ENCODE measurements around the gene PPP2R2C.

The PPP2R2C gene

GRCh38 chr4:6453688-6453990, 18.8 kb downstream of the PPP2R2C start:
- H3K9me3 ChIP-seq (ENCODE audit: control insufficient read depth, insufficient read depth, low read depth, low read length): no peaks in the 10 kb centered on the region
- H3K4me1 ChIP-seq (ENCODE audit: control insufficient read depth, insufficient read depth, low read length): no peaks in the 10 kb centered on the region
- ChIA-PET CTCF (no interaction called here), POLR2A (no interaction called here)
- no peak overlapping the region for H3K27ac ChIP-seq (ENCODE audit: extremely low read depth, low read depth, low read length)
- no peak overlapping the region for H3K4me3 ChIP-seq (ENCODE audit: low read depth, low read length)
- no peak for TF ChIP-seq ZNF707 (tag by site-specific recombination; IDR thresholded peaks at IDR 0.05)
- no peak for TF ChIP-seq ZNF391 (tag by site-specific recombination; IDR thresholded peaks at IDR 0.05; ENCODE audit: borderline replicate concordance, low read depth)
- no peak for TF ChIP-seq ZNF624 (tag by site-specific recombination; IDR thresholded peaks at IDR 0.05)
- TF ChIP-seq ZSCAN30 (tag by site-specific recombination; IDR thresholded peaks at IDR 0.05): no peak
- no peak for TF ChIP-seq ZSCAN23 (tag by site-specific recombination; IDR thresholded peaks at IDR 0.05)
- TF ChIP-seq ZBTB10 (tag by site-specific recombination; IDR thresholded peaks at IDR 0.05): no peak
- no peak for TF ChIP-seq ZNF280C (tag by site-specific recombination; IDR thresholded peaks at IDR 0.05)
- TF ChIP-seq PBX3 (CRISPR knock-in tag; IDR thresholded peaks at IDR 0.05): no peak
- no peak for TF ChIP-seq ZNF16 (tag by site-specific recombination; IDR thresholded peaks at IDR 0.05; ENCODE audit: low read depth)
- no peak for TF ChIP-seq ZNF239 (tag by site-specific recombination; IDR thresholded peaks at IDR 0.05)
- no peak for TF ChIP-seq ZBTB6 (tag by site-specific recombination; IDR thresholded peaks at IDR 0.05)
- no peak for TF ChIP-seq ZNF768 (tag by site-specific recombination; IDR thresholded peaks at IDR 0.05)
- TF ChIP-seq ATF2 (tag by site-specific recombination; IDR thresholded peaks at IDR 0.05; ENCODE audit: low read depth): no peak
- no peak for TF ChIP-seq ZNF138 (tag by site-specific recombination; IDR thresholded peaks at IDR 0.05; ENCODE audit: borderline replicate concordance)
- no peak for TF ChIP-seq ZNF510 (tag by site-specific recombination; IDR thresholded peaks at IDR 0.05; ENCODE audit: insufficient replicate concordance)
- TF ChIP-seq ZNF174 (tag by site-specific recombination; IDR thresholded peaks at IDR 0.05): no peak
- peaks cover 0 to 11% of the 10 kb centered on the region in 2 experiments; a peak in 1 of 3 replicates for H3K36me3 ChIP-seq (ENCODE audit: control insufficient read depth in 2 of 2, insufficient read depth in 1 of 2, low read length in 2 of 2)
